EL (cell line): ENCODE data around the gene VIT.
A peak's percentile ranks its signal among the peaks of the same experiment; 100 is the strongest.
"Not testable (repeated sequence)": the region's sequence is repeated elsewhere in the genome, so short reads cannot be mapped to it uniquely, and the experiment has no call there.

Experiments used
- DNase-seq: peaks from one replicate; pipeline ENCODE4 v3.0.0-alpha.2; 2016

Gene VIT

DNA sequence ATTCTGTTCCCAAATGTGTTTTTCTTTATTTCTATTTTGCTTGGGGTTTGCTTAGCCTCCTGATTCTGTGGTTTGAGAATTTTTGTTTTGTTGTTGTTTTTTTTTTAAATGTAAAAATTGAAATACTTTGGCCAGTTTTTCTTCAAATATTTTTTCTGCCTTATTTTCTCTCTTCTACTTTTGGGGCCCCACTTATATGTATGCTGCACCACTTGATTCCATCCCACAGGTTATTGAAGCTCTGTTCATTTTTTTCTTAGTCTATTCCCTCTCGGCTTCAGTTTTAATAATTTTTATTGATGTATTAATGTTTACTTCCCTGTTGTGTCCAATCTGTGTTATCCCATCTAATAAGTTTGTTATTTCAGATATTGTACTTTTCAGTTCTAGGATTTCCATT lies 17.7 kb upstream of the VIT start:
- DNase-seq = no peak

DNA sequence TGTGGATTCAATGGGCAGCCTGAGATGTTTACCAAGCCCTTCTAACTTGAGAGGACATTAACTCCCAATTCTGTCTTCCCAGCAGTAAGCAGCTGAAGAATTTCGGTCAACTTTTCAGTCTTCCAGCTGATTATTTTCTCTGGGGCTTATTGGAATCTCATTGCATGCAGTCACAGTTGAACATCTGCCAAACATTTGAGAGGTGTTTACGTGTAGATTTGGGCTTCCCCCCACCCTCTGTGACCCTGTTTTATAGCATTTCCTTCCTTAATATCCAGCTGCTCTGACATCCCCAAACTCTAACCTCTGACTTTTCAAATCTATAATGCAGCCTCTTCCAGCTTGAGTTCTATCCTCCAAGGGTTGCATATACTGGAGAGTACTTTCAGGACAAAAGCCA lies 16.5 kb upstream of the VIT start:
- DNase-seq = peak; percentile 55

DNA sequence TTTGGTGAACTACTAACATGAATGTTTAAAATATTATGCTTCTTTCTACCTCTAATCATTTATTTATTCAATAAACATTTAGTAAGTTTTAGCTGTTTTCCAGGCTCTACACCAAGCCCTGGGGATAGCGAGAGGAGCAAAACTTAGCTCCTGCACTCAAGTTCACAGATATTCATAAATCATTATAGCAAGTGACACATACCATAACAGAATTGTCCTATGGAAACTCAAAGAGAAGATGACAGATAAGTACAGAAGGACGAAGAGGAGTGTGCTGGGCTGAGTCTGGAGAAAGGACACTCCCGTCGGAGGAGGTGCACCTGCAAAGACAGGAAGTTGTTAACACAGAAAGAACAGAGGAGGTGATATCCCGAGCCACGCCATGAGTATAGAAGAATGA lies 13.9 kb upstream of the VIT start:
- DNase-seq = no peak

DNA sequence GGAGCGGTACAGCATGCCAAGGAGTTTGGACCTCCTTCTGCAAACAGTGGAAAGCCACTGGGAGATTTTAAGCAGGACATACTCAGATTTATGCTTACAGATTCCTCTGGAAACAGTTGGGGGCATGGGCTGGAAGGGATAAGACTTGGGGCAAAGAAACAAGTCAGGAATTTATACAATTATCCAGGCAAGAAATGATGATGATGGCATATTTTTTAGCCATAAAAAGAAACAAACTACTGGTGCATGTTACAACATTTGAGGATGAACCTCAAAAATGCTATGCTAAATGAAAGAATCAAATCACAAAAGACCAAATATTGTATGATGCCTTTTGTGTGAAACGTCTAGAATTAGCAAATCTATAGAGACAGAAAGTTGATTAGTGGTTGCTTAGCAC lies 13.5 kb upstream of the VIT start:
- no peak for DNase-seq

DNA sequence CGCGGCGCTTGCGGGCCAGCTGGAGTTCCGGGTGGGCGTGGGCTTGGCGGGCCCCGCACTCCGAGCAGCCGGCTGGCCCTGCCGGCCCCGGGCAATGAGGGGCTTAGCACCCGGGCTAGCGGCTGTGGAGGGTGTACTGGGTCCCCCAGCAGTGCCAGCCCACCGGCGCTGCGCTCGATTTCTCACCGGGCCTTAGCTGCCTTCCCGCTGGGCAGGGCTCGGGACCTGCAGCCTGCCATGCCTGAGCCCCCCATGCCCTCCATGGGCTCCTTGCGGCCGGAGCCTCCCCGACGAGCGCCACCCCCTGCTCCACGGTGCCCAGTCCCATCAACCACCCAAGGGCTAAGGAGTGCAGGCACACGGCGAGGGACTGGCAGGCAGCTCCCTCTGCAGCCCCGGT lies 8.2 kb upstream of the VIT start:
- DNase-seq = not testable (repeated sequence)

DNA sequence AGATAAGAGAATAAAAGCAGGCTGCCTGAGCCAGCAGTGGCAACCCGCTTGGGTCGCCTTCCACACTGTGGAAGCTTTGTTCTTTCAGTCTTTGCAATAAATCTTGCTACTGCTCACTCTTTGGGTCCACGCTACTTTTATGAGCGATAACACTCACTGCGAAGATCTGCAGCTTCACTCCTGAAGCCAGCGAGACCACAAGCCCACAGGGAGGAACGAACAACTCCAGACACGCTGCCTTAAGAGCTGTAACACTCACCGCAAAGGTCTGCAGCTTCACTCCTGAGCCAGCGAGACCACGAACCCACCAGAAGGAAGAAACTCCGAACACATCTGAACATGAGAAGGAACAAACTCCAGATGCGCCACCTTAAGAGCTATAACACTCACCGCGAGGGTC lies 7.5 kb upstream of the VIT start:
- not testable (repeated sequence) for DNase-seq

DNA sequence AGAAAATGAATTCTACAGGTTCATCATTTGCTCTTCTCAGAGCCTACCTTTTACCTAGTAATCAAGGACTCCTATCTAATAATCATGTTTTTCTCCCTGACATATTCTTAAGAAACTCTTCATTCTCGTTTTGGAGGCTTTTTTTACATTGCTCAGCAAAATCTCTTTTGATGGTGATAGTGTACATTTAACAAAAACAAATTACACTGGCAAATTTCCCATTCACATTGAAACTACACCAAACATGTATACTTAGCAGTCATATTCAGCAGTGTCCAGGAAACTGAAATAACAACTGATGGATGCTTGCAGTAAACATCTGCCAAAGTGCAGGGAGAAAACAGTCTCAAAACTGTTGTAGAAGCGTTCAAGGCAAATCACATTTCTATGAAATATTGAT lies 4.4 kb upstream of the VIT start:
- no peak for DNase-seq

DNA sequence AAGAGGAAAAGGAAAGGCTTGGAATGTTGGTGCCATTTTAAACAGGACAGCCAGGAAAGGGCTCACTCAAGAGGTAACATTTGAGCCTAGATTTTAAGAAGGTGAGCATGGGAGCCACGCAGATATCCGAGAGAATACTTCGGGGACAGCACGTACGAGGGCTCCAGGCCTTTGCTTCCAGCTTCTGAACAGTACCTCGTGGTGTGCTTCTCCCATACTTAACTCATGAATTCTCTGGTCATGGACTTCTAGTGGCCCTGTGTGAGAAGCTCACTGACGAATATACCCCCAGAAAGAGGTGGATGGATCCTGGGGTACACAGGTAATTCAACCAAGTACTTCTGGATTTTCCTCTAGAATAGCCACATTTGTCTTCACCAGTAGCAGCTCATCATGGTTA lies 2.7 kb upstream of the VIT start:
- DNase-seq = no peak

DNA sequence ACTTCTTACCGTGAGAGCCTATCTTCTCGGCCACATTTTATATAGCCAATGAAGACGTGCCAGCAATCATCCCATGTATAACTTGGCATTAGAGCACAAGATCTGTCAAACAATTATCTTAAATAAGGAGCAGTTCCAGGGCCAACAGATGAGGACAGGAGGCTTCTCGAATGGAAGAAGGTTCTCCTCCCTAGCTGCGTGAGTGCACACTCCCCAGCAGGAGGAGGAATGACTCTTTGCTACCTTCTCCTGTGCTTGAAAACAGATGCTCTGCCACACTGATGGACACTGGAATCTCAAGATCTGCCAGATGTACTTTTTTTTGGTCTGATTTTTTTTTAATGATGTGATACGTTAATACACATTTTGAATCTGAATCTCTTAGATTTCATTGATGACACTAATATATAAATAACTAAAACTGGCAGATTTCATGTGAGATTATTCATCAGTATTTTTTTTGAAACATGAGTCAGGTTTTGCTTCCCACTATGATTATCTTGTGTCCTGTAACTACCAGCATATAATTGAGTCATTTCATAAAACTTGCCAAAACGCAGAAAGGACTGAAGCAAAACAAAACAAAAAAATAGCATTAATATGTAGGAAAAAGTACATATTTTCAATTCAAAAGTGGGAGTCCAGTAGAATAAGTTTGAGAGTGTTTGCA lies 626 bp upstream of the VIT start:
- peak; percentile 68 for DNase-seq

DNA sequence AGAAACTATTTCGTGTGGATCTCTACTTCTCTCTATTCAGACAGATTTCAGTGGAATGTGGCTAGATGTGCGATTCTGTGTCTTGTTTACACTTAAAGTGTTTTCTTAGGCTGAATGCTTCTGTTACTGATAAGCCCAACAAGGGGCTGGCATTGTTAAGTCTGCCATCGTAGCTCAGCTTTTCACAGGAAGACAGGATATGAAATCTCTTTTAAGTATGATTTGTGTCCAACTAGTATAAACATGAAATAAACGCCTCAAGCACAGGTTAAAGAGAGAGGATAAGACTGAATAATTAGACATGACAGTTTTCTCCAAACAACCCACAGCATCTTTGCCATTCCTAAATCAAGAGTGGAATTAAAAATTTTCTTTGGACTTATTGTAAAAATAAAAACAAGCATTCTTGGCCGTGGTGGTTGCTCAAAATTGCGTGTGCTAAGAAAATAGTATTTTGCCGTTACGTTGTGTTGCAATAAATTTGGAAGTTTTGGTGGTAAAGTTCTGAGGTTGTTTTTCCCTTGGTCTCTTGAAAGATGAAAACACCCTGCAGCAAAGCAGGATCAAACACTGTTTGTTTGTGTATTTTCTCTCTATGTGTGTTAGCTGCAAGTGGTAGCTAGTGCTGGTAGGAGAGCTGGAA lies 1.0 kb downstream of the VIT start:
- DNase-seq = peak; percentile 42

DNA sequence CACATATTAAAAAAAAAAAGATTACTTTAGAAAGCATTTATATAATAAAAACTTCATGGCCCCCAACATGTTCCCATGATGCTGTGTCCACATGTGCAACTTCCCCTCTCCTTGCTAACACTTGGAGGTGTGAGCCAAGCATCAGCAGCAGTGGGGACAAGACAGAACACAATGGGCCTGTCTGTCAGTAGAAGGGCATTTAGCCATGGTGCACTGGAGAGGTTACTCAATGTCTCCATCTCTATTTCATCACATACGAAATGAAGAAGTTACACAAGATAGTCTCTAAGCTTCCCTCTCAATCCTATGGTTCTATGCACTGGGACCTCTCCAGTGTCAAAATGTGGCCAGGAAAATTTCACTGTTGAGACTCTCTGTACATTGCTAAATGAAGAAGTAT lies 2.5 kb downstream of the VIT start:
- DNase-seq = no peak

DNA sequence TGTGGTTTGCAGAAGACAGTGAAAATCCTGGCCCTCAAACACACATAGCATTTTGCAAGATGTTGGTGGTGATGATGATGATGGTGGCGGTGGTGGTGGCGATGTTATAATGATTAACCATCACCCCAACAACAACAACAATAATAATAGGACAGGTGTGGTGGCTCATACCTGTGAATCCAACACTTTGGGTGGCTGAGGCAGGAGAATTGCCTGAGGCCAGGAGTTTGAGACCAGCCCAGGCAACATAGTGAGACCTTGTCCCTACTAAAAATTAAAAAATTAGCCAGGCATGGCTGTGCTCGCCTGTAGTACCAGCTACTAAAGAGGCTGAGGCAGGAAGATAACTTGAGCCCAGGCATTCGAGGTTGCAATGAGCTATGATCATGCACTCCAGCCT lies 3.8 kb downstream of the VIT start:
- no peak for DNase-seq

DNA sequence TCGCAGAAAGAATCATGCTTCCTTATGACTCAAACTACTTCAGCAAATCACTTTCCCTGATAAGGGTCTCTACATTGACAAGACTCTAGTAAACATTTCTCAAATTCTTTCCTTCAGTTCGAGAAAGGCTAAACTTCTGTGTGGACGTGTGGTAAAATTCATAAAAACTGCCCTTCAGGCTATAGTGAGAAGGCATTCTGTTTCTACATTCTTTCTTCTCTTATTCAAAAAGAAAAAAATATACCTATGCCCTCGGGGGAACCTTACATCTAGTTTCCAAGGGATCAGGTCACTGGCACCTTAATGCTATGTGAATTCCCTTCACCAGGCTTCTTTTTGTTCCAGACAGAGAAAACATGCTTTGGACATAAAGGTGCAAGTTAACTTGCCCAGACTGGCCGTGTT lies 4.9 kb downstream of the VIT start:
- DNase-seq = peak; percentile 78

DNA sequence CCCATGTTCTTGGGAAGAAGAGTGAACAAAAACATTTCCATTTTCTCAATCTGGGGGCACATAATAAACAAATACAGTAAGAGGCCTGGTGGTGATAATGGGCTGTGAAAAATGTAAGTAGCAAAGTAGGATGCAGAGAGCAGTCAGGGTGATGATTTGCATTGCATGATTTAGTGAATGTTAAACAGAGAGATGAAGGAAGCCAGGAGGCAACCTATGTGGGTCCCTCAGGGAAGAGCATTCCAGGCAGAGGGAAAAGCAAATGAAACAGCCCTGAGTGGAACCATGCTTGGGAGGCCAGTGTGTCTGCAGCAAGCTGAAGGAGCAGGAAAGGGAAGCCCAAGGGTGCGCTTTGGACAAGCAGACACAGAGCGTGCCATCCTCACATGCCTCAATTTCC lies 5.4 kb downstream of the VIT start:
- no peak for DNase-seq

DNA sequence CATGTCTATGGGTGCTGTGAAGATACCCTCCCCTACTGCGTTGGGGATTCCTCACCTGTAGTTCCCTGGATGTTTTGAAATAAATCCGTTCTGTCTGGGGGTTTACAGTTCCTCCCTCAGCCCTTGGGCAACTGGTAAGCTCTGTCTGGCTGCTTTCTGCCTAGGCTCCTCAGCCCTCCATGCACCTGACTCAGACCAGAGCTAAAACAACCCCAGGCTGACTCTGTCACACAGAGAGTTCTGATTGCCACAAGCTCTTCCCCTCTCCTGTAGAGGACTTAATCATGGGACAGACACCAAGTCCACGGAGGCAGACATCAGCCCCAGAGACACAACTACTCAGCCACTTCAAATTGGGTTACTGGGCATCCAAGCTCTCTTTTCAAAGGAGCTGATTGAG lies 6.3 kb downstream of the VIT start:
- no peak for DNase-seq

DNA sequence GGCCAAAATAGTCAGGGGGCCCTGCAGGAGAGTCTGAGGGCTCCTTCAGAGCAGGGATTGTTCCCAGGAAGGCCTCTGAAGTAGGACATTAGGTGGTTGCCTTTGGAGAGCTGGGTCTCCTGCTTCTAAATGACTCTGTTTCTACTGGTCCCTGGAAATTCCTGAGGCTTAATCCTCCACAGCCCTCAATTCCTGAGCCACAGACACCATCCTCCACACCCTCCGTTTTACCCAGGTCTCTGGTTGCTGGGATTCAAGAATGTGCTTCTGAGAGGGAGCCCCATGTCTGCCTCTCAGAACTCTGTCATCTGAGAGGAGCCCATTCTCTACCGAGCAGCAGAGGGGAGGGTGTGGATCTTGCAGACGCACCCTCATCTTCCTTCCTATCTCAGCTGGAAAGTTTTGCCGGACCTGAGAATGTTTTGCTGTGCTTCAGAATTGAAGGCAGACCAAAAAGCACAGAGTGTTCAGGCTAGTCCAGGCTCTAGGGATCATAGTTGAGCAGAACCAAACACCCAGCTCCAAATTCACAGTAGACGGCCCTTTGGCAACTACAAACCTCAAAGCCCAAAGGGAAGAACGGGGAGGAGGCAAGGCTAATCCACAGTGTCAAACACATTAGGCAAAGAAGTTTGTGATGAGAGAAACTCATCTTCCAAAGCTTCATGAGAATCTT lies 8.1 kb downstream of the VIT start:
- DNase-seq = no peak

DNA sequence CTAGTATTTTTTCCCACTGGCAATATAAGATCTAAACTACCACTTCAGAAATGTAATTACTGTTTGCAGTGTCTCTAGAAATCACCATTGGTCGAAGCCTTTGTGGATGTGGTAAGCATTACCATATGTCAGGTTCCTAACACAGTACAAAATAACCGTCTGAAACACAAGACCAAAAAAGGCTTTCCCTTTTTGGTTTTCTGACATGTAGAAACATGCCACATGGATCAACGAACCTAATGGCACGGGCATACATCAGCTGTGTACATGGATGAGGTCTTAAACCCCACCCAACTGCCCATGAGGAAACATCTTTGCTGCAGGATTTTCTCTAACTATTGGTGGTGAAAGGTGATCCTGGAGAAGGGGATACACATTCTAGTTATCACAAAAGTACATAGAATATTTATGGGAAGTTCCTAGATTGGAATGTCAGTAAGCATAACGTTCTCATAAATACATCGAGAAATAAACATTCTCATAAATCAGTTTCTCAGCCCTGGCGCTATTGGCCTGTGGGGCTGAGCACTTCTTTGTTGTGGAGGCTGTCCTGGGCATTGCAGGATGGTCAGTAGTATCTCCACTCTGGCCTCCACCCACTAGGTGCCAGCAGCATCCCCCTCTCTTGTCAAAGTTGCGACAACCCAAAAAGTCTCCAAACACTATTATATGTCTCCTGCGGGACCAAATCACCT lies 9.0 kb downstream of the VIT start:
- no peak for DNase-seq

DNA sequence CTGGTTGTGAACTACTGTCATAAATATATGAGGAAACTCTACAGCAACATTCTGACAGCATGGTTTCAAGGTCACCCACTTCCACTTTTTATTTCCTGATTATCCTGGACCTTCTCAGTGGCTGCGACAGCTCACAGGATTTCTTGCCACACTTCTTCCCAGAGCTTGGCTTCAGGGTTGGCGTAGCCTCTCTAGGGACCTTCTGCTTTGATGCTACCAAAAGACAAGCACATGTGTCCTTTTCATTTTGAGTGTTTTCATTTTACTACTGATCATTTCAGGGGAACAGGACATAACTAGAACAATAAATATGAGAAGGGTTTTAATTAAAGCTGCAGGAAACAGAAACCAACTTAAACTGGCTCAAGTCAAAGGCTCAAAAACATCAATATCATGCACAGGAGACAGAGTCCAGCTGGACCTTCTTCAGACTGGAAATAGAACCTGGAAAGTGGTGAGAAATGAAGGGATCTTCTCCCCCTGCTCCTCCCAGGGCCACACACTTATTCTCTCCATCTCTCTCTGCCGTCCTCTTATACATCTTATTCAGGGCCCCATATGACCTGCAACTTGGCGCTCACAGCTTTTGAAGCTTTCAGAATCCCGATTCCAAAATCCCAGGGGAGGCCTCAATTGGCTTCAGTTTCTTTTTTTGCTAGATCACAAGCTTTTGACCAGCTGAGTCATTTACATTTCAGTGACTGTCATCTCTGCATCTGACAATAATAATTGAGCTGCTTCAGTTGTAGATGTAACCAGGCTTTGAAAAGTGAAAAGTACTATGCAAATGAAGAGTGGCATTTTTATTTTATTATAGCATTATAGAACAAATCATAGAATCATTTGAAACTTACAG lies 9.7 kb downstream of the VIT start:
- DNase-seq = no peak

DNA sequence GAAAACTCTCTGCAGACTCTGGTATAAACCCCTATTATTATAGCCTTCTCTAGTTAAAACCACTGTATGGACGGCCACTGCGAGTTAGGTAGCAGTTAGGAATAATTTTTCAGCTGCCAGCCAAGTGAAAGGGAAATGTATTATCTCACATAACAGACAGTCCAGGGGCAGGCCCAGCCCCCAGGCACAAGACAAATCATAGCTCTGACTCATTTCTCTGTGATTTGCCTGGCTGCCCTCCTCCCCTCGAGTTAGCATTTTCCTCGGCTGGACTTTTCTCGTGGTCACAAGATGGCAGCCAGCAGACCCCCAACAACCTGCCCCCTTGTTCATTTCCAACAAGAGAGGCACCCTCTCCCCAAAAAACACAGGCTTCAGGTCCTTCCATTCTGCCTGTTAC lies 10.5 kb downstream of the VIT start:
- DNase-seq = peak; percentile 91

DNA sequence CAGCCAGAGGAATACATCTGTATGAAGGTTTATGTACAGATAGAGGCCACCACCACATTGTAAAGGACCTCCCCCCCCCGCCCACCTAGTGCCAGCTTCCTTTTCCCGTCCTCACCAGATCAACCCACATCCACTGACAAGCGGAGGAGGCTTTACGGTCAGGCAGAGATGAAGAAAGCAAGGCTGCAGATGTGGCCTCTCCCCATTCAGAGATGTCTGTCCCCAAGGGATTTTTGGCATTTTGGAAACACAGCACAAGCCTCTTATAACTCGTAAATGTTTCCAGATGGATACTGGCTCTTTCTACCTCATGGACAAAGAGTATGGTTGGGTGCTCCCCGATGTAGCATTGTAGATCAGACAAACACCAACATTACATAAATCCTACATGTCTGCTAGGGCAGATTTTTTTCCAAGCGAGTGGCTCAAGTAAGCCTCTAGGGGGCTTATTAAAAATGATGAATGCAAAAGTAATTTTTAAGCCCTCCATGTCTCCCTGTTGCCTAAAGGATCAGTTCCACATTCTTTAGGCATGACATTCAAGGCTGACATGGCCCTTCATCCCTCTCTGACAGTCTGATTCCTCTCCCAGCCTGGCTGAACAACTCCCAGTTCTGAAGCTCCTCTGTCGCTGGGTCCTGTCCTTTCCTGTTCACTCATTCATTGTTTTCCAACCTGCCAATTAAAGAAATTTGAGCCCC lies 11.7 kb downstream of the VIT start:
- peak; percentile 92 for DNase-seq

DNA sequence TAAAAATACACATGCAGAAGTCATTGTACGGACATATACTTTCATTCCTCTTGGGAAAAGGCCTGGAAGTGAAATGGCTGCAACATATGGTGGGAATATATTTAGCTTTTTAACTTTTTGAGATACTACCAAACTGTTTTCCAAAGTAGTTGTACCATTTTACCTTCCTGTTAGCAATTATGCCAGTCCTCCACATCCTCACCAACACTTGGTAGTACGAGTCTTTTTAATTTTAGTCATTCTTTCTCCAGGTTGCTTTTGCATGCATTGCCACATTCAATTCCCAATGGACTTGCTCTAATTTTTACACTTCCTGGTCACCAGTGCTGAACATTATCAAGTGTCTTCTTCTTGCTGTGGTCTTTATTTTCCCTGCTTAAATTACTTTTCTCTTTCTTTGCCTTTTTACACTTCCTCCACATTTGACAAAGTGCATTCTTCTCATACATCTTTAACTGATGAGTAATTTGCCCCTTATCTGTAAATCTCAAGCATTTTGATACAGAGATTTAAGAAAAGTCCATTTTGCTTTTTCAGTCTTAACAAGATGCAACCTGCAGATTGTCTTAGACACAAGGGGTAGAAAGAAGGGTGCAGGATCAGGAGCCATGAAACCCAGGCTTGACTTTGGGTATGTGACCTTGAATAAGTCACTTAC lies 14.5 kb downstream of the VIT start:
- DNase-seq = peak; percentile 58
